Panc1 (cell line): ENCODE results near the gene ZFP62.

Source experiments
- SIN3A ChIP-seq: IDR thresholded peaks from 2 replicates; pipeline ENCODE4 v1.6.1; 2012; ENCODE audit warnings: low read depth, mild to moderate bottlenecking, low read length, moderate library complexity, borderline replicate concordance; ENCODE audit not compliant: insufficient read depth
- TF ChIP-seq, protein P1 (sequence below): fragments of 450-650 bp; IDR thresholded peaks from 2 replicates; pipeline ENCODE4 v1.5.1; 2017; ENCODE audit warnings: mild to moderate bottlenecking

DNA sequence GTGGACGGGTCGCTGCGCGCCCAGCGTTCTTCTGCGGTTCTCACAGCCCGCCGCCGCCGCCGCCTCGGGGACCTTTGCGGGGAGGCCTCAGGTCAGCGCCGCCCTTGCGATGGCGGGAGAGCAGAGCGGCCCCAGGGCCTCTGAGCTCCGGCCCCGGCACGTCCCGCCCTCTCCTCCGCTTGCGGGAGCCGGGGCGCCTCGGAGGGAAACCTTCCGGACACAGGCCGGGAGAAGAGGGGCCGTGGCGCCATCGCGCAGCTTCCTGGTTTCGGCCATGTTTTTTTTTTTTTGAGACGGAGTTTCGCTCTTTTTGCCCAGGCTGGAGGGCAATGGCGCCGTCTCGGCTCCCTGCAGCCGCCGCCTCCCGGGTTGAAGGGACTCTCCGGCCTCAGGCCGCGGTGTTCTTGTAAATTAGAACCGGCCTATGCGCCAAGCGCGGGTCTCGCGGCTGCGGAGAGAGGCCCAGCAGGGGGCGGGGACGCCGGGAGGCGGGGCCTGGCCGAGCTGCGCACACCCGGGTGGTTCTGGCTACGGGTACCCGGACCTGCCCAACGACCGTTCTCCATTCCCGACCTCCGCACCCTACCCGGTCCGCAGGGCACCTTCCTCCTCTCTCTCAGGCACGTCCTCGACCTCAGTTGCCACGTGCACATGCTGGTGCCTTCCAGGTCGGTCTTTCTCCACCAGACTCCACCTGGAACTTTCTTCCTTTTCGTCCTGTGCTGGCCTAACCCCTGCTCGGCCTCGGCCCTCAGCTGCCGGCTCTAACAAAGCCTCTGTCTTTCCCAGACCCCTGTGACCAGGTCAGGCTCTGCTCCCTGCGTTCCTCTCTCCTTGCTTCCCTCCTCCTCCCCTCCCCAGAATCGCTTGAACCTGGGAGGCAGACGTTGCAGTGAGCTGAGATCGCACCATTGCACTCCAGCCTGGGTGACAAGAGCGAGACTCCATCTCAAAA, 29.7 kb downstream of the ZFP62 start:
- TF ChIP-seq, protein P1, sequence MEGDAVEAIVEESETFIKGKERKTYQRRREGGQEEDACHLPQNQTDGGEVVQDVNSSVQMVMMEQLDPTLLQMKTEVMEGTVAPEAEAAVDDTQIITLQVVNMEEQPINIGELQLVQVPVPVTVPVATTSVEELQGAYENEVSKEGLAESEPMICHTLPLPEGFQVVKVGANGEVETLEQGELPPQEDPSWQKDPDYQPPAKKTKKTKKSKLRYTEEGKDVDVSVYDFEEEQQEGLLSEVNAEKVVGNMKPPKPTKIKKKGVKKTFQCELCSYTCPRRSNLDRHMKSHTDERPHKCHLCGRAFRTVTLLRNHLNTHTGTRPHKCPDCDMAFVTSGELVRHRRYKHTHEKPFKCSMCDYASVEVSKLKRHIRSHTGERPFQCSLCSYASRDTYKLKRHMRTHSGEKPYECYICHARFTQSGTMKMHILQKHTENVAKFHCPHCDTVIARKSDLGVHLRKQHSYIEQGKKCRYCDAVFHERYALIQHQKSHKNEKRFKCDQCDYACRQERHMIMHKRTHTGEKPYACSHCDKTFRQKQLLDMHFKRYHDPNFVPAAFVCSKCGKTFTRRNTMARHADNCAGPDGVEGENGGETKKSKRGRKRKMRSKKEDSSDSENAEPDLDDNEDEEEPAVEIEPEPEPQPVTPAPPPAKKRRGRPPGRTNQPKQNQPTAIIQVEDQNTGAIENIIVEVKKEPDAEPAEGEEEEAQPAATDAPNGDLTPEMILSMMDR, result no peak
- no peak for TF ChIP-seq SIN3A
